PC-9 (cell line): ENCODE measurements around the gene KLRB1. TPM values are rescaled to one million over a fixed set of nuclear protein-coding genes. Genes with fewer than 3 reads are reported as not detected.

Source experiments
- BruUV-seq: library from RNA; stranded (reverse); fragments of 400-500 nt; replicated peaks from 2 replicates; lab custom pipeline; 2021; lab: Mats Ljungman, UMichigan
- CTCF ChIA-PET: fragments of 300-600 bp; sonication (Branson Sonifier 250); formaldehyde crosslinking; loops from one replicate; lab custom pipeline; 2022; ENCODE audit warnings: antibody characterized with exemption; lab: Charles Lee
- POLR2A ChIA-PET: fragments of 300-600 bp; sonication (Branson Sonifier 250); formaldehyde crosslinking; loops from one replicate; lab custom pipeline; 2022; ENCODE audit warnings: antibody characterized with exemption; ENCODE audit not compliant: unreplicated experiment; lab: Charles Lee
- DNase-seq, 2 experiments: peaks; one replicate each; pipeline versions ENCODE4 v3.0.0 to v3.0.0-alpha.2; 2015 to 2022; ENCODE audit warnings: mixed read lengths in 1 of 2
- H2AFZ ChIP-seq: fragments of 200-600 bp; sonication (generic); 2 replicates; pipeline ENCODE4 v1.8.1; 2017; ENCODE audit warnings: antibody characterized with exemption
- H3F3A ChIP-seq: fragments of 200-600 bp; sonication (generic); 2 replicates; pipeline ENCODE4 v1.8.1; 2017; ENCODE audit warnings: antibody characterized with exemption, mild to moderate bottlenecking, low read depth; ENCODE audit not compliant: insufficient read depth
- H3K27ac ChIP-seq: fragments of 200-600 bp; sonication (generic); 2 replicates; pipeline ENCODE4 v1.6.1; 2016; ENCODE audit warnings: mixed run types
- H3K27me3 ChIP-seq: fragments of 200-600 bp; sonication (generic); 2 replicates; pipeline ENCODE4 v1.6.1; 2016; ENCODE audit warnings: low read depth, mixed run types; ENCODE audit not compliant: insufficient read depth
- H3K36me3 ChIP-seq: fragments of 200-600 bp; sonication (generic); 2 replicates; pipeline ENCODE4 v1.6.1; 2016; ENCODE audit warnings: low read depth, mixed run types
- H3K4me1 ChIP-seq: fragments of 200-600 bp; sonication (generic); replicated peaks from 2 replicates; pipeline ENCODE4 v1.6.1; 2016; ENCODE audit warnings: mixed run types; ENCODE audit not compliant: insufficient read depth
- H3K4me2 ChIP-seq: fragments of 200-600 bp; sonication (generic); 2 replicates; pipeline ENCODE4 v1.6.1; 2017; ENCODE audit warnings: mixed run types
- H3K4me3 ChIP-seq: fragments of 200-600 bp; sonication (generic); 2 replicates; pipeline ENCODE4 v1.6.1; 2016; ENCODE audit warnings: mixed run types
- H3K79me2 ChIP-seq: fragments of 200-600 bp; sonication (generic); 2 replicates; pipeline ENCODE4 v1.6.1; 2017; ENCODE audit warnings: low read depth, mixed run types
- H3K9me2 ChIP-seq: fragments of 200-600 bp; sonication (generic); 2 replicates; pipeline ENCODE4 v1.8.1; 2017; ENCODE audit warnings: mild to moderate bottlenecking; ENCODE audit not compliant: insufficient read depth
- H3K9me3 ChIP-seq: fragments of 200-600 bp; sonication (generic); 2 replicates; pipeline ENCODE4 v1.8.1; 2016; ENCODE audit warnings: low read depth; ENCODE audit not compliant: insufficient read depth
- H4K20me1 ChIP-seq: fragments of 200-600 bp; sonication (generic); 2 replicates; pipeline ENCODE4 v1.8.1; 2017; ENCODE audit not compliant: insufficient read depth
- CTCF ChIP-seq: fragments of 200-600 bp; sonication (generic); conservative IDR thresholded peaks from 2 replicates; pipeline ENCODE4 v1.6.1; 2017; ENCODE audit warnings: mixed run types, antibody characterized with exemption, mild to moderate bottlenecking, moderate library complexity
- EZH2 ChIP-seq: fragments of 200-600 bp; sonication (generic); IDR thresholded peaks from 2 replicates; pipeline ENCODE4 v1.8.0; 2017; ENCODE audit warnings: antibody characterized with exemption, low read depth
- intact Hi-C: fragments of 100-400 bp; cut with micrococcal nuclease; formaldehyde crosslinking; loops from one replicate; pipeline ENCODE4 v1.10.0; 2022; ENCODE audit not compliant: unreplicated experiment
- total RNA-seq: library from RNA; stranded (reverse); gene quantifications from 2 replicates; pipeline ENCODE4 v1.2.3, GENCODE V29; 2021

Gene KLRB1
- total RNA-seq, 1 experiment from 2014 or later: not detected

- Histone ChIP-seq H3K27me3 (no peaks in the 10 kb centered on the region), H3K9me2 (no peaks in the 10 kb centered on the region), H3K79me2 (peaks cover 51% of the 10 kb centered on the region), H3K4me2 (peak overlapping the region; percentile 96), H4K20me1 (no peaks in the 10 kb centered on the region), H3K27ac (peak overlapping the region; percentile 88), H3F3A (peaks cover 57% of the 10 kb centered on the region), H3K9me3 (peaks cover 10% of the 10 kb centered on the region; the same call in 1 of the 2 replicates), H3K4me1 (peaks cover 40% of the 10 kb centered on the region), H2AFZ (peak overlapping the region; percentile 85), H3K36me3 (peaks cover 22% of the 10 kb centered on the region), H3K4me3 (peak overlapping the region; percentile 81)
- intact Hi-C loops: loop anchor here (5.0 kb wide), 1 partner anchor 58 kb away; no protein-coding TSS in a partner anchor
- no peak for TF ChIP-seq CTCF
- no peak for TF ChIP-seq EZH2
- no TSS peak for BruUV-seq
- CTCF ChIA-PET: no interaction called here
- POLR2A ChIA-PET: interaction anchor here (0.7 kb wide), 1 partner anchor 59 kb away, joined by 6 read pairs; no protein-coding TSS in a partner anchor
- peak; percentile 45 to 58 for DNase-seq
Measured at GRCh38 chr12:9649532-9649940, 41.8 kb upstream of the KLRB1 start.

GRCh38 chr12:9648701-9649531 lies 41.2 kb upstream of the KLRB1 start:
- Histone ChIP-seq H2AFZ (peak overlapping the region; percentile 85), H3K4me2 (peak overlapping the region; percentile 96), H3F3A (peaks cover 57% of the 10 kb centered on the region), H3K9me3 (peaks cover 10% of the 10 kb centered on the region; the same call in 1 of the 2 replicates), H3K9me2 (no peaks in the 10 kb centered on the region), H3K27ac (peak overlapping the region; percentile 88), H3K27me3 (no peaks in the 10 kb centered on the region), H3K79me2 (peaks cover 51% of the 10 kb centered on the region), H3K36me3 (peaks cover 16% of the 10 kb centered on the region; the same call in 1 of the 2 replicates), H4K20me1 (no peaks in the 10 kb centered on the region), H3K4me3 (peak overlapping the region; percentile 81), H3K4me1 (peaks cover 40% of the 10 kb centered on the region)
- CTCF ChIA-PET: interaction anchor here (1.7 kb wide), 2 partner anchors 11 to 15 kb away, joined by 4 read pairs; no protein-coding TSS in a partner anchor
- TSS peak; percentile 62 for BruUV-seq
- DNase-seq: peak in 1 of 2 experiments; percentile 43
- intact Hi-C loops: loop anchor here (1.0 to 5.0 kb wide), 6 partner anchors 13 to 99 kb away; no protein-coding TSS in a partner anchor
- TF ChIP-seq EZH2 (no peak), CTCF (no peak)
- POLR2A ChIA-PET: interaction anchor here (1.4 kb wide), 1 partner anchor 94 kb away, joined by 6 read pairs; no protein-coding TSS in a partner anchor
